Gastrocnemius medialis (tissue), 4 donors: ENCODE measurements around the gene MAB21L2. TPM values are rescaled to one million over a fixed set of nuclear protein-coding genes. Genes with fewer than 3 reads are reported as not detected.

Experiments
- ATAC-seq, 2 donors: fragments of 150-250 bp; one replicate each; pipeline ENCODE4 v1.9.1; 2016
- DNase-seq, 2 donors: peaks; one replicate each; pipeline ENCODE4 v3.0.0-alpha.2; 2019
- H3K27ac ChIP-seq, 4 donors: fragments of 200-600 bp; sonication (generic); 1 replicate in 1 of 4; 2 replicates in 3 of 4; pipeline ENCODE4 v1.5.1; 2016 to 2018; ENCODE audit warnings: mild to moderate bottlenecking in 2 of 4, moderate library complexity in 1 of 4
- H3K27me3 ChIP-seq, 3 donors: fragments of 200-600 bp; sonication (generic) in 2 of 3; 1 replicate in 1 of 3; 2 replicates in 2 of 3; pipeline versions ENCODE4 v1.5.1 to v1.6.0; 2016 to 2019; ENCODE audit warnings: mild to moderate bottlenecking in 1 of 3, moderate library complexity in 1 of 3
- H3K36me3 ChIP-seq, 2 donors: fragments of 200-600 bp; sonication (generic) in 1 of 2; one replicate each; pipeline ENCODE4 v1.5.1; 2017 to 2018
- H3K4me1 ChIP-seq, 2 donors: fragments of 200-600 bp; sonication (generic) in 1 of 2; one replicate each; pipeline ENCODE4 v1.5.1; 2016 to 2017; ENCODE audit warnings: mild to moderate bottlenecking in 2 of 2
- H3K4me3 ChIP-seq, 4 donors: fragments of 200-600 bp; sonication (generic) in 3 of 4; 1 replicate in 1 of 4; 2 replicates in 3 of 4; pipeline ENCODE4 v1.5.1; 2016 to 2019; ENCODE audit warnings: mild to moderate bottlenecking in 2 of 4
- H3K9me3 ChIP-seq, 3 donors: fragments of 200-600 bp; sonication (generic) in 2 of 3; 1 replicate in 1 of 3; 2 replicates in 2 of 3; pipeline ENCODE4 v1.5.1; 2016 to 2019
- POLR2A ChIP-seq, 2 donors: fragments of 450-650 bp; IDR thresholded peaks; one replicate each; pipeline ENCODE4 v1.6.1; 2017; ENCODE audit warnings: antibody characterized with exemption in 2 of 2, mild to moderate bottlenecking in 2 of 2, moderate library complexity in 2 of 2
- in situ Hi-C, 4 donors: fragments of 200-750 bp; cut with MboI; loops; one replicate each; pipeline versions ENCODE4 v1.15.0 to v1.8.0; 2017; ENCODE audit warnings: low sequenced_read_pairs in 4 of 4
- intact Hi-C: fragments of 100-400 bp; cut with DNase I; formaldehyde crosslinking; loops from one replicate; pipeline ENCODE4 v1.15.1; 2023; ENCODE audit warnings: low total_unique reads
- total RNA-seq, 4 donors: library from RNA; depleted of rRNA; stranded (reverse); fragments of >200 nt; gene quantifications; one replicate each; pipeline versions ENCODE4 v1.1.0 to v1.2.3, GENCODE V29; 2016
- TF ChIP-seq, protein P1 (sequence below), 5 experiments: fragments of 450-650 bp in 3 of 5; fragments of 200-600 bp in 2 of 5; sonication (generic) in 2 of 5; IDR thresholded peaks in 4 of 5; conservative IDR thresholded peaks in 1 of 5; 1 replicate in 4 of 5; 2 replicates in 1 of 5; pipeline ENCODE4 v1.5.1; 2016 to 2019; ENCODE audit warnings: antibody characterized with exemption in 5 of 5, mild to moderate bottlenecking in 3 of 5, moderate library complexity in 3 of 5

MAB21L2 gene
- total RNA-seq, 4 donors from 2014 or later = 2.0 TPM; not detected in 3

DNA sequence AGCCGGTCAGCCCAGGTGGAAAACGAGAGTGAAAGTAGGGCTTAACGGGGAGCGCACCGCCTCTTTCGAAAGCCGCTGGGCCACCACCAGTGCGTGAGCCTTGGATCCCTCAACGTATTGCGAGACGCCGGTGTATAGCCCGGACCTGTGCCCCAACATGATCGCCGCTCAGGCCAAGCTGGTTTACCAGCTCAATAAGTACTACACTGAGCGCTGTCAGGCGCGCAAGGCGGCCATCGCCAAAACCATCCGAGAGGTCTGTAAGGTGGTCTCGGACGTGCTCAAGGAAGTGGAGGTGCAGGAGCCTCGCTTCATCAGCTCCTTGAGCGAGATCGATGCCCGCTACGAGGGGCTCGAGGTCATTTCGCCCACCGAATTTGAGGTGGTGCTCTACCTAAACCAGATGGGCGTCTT is 929 bp downstream of the MAB21L2 start:
- no peaks in the 10 kb centered on the region for H3K36me3 ChIP-seq
- peak overlapping the region; percentile 33 to 40 (median 37) for H3K4me3 ChIP-seq
- TF ChIP-seq, protein P1, sequence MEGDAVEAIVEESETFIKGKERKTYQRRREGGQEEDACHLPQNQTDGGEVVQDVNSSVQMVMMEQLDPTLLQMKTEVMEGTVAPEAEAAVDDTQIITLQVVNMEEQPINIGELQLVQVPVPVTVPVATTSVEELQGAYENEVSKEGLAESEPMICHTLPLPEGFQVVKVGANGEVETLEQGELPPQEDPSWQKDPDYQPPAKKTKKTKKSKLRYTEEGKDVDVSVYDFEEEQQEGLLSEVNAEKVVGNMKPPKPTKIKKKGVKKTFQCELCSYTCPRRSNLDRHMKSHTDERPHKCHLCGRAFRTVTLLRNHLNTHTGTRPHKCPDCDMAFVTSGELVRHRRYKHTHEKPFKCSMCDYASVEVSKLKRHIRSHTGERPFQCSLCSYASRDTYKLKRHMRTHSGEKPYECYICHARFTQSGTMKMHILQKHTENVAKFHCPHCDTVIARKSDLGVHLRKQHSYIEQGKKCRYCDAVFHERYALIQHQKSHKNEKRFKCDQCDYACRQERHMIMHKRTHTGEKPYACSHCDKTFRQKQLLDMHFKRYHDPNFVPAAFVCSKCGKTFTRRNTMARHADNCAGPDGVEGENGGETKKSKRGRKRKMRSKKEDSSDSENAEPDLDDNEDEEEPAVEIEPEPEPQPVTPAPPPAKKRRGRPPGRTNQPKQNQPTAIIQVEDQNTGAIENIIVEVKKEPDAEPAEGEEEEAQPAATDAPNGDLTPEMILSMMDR (IDR thresholded peaks at IDR 0.05 in 4 of 5, conservative IDR thresholded peaks at IDR 0.05 in 1 of 5) = no peak
- TF ChIP-seq POLR2A (IDR thresholded peaks at IDR 0.05) = no peak
- peaks cover 0 to 3% of the 10 kb centered on the region in 2 donors for H3K4me1 ChIP-seq
- DNase-seq (no peak), ATAC-seq (no peak)
- H3K27me3 ChIP-seq = no peaks in the 10 kb centered on the region
- in situ Hi-C loops (no loop called here), intact Hi-C loops (no loop called here)
- H3K27ac ChIP-seq = no peak overlapping the region
- H3K9me3 ChIP-seq = no peaks in the 10 kb centered on the region

DNA sequence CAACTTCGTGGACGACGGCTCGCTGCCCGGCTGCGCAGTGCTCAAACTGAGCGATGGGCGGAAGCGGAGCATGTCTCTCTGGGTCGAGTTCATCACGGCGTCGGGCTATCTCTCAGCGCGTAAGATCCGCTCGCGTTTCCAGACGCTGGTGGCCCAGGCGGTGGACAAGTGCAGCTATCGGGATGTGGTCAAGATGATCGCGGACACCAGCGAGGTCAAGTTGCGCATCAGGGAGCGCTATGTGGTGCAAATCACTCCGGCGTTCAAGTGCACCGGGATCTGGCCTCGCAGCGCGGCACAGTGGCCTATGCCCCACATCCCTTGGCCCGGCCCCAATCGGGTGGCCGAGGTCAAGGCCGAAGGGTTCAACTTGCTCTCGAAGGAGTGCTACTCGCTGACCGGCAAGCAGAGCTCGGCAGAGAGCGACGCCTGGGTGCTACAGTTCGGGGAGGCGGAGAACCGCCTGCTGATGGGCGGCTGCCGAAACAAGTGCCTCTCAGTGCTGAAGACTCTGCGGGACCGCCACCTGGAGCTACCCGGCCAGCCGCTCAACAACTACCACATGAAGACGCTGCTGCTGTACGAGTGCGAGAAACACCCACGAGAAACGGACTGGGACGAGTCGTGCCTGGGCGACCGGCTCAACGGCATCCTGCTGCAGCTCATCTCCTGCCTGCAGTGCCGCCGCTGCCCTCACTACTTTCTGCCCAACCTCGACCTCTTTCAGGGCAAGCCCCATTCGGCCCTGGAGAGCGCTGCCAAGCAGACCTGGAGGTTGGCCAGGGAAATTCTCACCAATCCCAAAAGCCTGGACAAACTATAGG is 1.5 kb downstream of the MAB21L2 start:
- TF ChIP-seq, protein P1 (IDR thresholded peaks at IDR 0.05 in 4 of 5, conservative IDR thresholded peaks at IDR 0.05 in 1 of 5) = no peak
- no peak for TF ChIP-seq POLR2A (IDR thresholded peaks at IDR 0.05)
- peak in 1 of 2 donors; percentile 13 for DNase-seq
- ATAC-seq = no peak
- in situ Hi-C loops = no loop called here
- Histone ChIP-seq H3K27ac (no peak overlapping the region), H3K4me1 (peaks cover 0 to 3% of the 10 kb centered on the region in 2 donors), H3K36me3 (no peaks in the 10 kb centered on the region), H3K27me3 (no peaks in the 10 kb centered on the region), H3K4me3 (peak overlapping the region; percentile 33 to 40 (median 37)), H3K9me3 (no peaks in the 10 kb centered on the region)
- intact Hi-C loops = no loop called here

DNA sequence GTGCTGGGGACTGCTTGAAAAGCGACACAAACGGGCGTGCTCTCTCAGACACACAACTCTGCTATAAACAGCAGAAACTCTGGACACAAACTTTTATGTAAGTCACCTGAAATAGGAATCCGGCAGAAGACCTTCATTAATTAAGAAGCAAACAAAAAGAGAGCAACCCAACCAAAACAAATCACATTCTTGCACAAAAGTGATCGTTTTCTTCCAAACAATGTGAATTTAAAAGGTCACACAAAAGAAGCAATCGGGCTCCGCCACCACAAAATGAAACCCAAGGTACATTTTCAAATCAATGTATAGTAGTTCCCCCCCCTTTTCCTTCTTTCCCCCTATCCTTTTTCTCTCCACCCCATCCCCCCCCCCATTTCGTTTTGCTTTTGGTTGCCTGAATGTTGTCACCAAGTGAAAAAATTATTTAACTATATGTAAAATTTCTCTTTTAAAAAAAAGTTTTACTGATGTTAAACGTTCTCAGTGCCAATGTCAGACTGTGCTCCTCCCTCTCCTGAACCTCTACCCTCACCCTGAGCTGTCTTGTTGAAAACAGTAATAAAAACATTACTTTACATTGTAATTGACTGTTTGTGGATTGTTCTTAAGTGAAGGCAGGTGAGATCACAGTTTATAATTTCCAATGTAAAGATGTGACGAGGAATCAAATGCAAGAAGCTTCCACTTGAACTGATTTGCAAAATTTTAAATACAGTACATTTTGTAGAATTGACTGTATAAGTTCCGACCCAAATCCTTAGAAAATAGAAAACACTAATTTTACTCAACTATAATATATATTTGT is 2.4 kb downstream of the MAB21L2 start:
- H3K4me3 ChIP-seq = peak overlapping the region in 2 of 4 donors; percentile 37 to 40
- ATAC-seq = no peak
- H3K27me3 ChIP-seq = no peaks in the 10 kb centered on the region
- H3K4me1 ChIP-seq = peaks cover 0 to 3% of the 10 kb centered on the region in 2 donors
- intact Hi-C loops (no loop called here), in situ Hi-C loops (no loop called here)
- H3K36me3 ChIP-seq = no peaks in the 10 kb centered on the region
- no peak for TF ChIP-seq POLR2A (IDR thresholded peaks at IDR 0.05)
- TF ChIP-seq, protein P1 (IDR thresholded peaks at IDR 0.05 in 4 of 5, conservative IDR thresholded peaks at IDR 0.05 in 1 of 5) = no peak
- H3K27ac ChIP-seq = no peak overlapping the region
- H3K9me3 ChIP-seq = no peaks in the 10 kb centered on the region
- no peak for DNase-seq

GRCh38 chr4:150585611-150586010 is 3.7 kb downstream of the MAB21L2 start:
- H3K27ac ChIP-seq = no peak overlapping the region
- no peaks in the 10 kb centered on the region for H3K36me3 ChIP-seq
- TF ChIP-seq POLR2A (IDR thresholded peaks at IDR 0.05) = no peak
- TF ChIP-seq, protein P1 (IDR thresholded peaks at IDR 0.05 in 4 of 5, conservative IDR thresholded peaks at IDR 0.05 in 1 of 5) = no peak
- in situ Hi-C loops (no loop called here), intact Hi-C loops (no loop called here)
- no peak overlapping the region for H3K4me3 ChIP-seq
- no peak for DNase-seq
- no peaks in the 10 kb centered on the region for H3K4me1 ChIP-seq
- no peak for ATAC-seq
- H3K27me3 ChIP-seq = no peaks in the 10 kb centered on the region
- H3K9me3 ChIP-seq = no peaks in the 10 kb centered on the region
